WTC11 (cell line): Measurements from ENCODE around the gene WFDC1. TPM values are rescaled to one million over a fixed set of nuclear protein-coding genes. Genes with fewer than 3 reads are reported as not detected.

ENCODE experiments used
- ATAC-seq: fragments of 200-7000 bp; cut with Tn5 transposase; 2 replicates; pipeline ENCODE4 v1.10.0; 2021; ENCODE audit warnings: mild to moderate bottlenecking, moderate library complexity
- CTCF ChIA-PET: fragments of 300-600 bp; sonication (Branson Sonifier 250); formaldehyde crosslinking; loops from one replicate; lab custom pipeline; 2021; ENCODE audit warnings: antibody characterized with exemption; lab: Charles Lee
- POLR2A ChIA-PET: fragments of 350-600 bp; sonication (Branson Sonifier 250); formaldehyde crosslinking; loops from one replicate; lab custom pipeline; 2021; ENCODE audit warnings: antibody characterized with exemption; lab: Charles Lee
- DNase-seq: peaks from one replicate; pipeline ENCODE4 v3.0.0; 2021; ENCODE audit warnings: low spot score
- H3K27ac Mint-ChIP-seq: 2 replicates; pipeline ENCODE4 v1.8.0; 2021; ENCODE audit warnings: mixed read lengths
- H3K27me3 Mint-ChIP-seq: 2 replicates; pipeline ENCODE4 v1.8.0; 2021; ENCODE audit warnings: low read depth, mild to moderate bottlenecking, moderate library complexity, mixed read lengths
- H3K36me3 Mint-ChIP-seq: 2 replicates; pipeline ENCODE4 v1.8.0; 2021; ENCODE audit warnings: mixed read lengths
- H3K4me1 Mint-ChIP-seq: 2 replicates; pipeline ENCODE4 v1.8.0; 2022; ENCODE audit warnings: mixed read lengths
- H3K4me3 Mint-ChIP-seq: 2 replicates; pipeline ENCODE4 v1.8.0; 2021; ENCODE audit warnings: mild to moderate bottlenecking, moderate library complexity, mixed read lengths
- H3K9me3 Mint-ChIP-seq: 2 replicates; pipeline ENCODE4 v1.8.0; 2021; ENCODE audit warnings: mixed read lengths
- ETV6 ChIP-seq: sonication (generic); formaldehyde crosslinking; IDR thresholded peaks from 2 replicates; pipeline ENCODE4 v1.8.1; 2022; ENCODE audit warnings: mild to moderate bottlenecking, missing genetic modification reagents
- KAT7 ChIP-seq: sonication (generic); formaldehyde crosslinking; IDR thresholded peaks from 2 replicates; pipeline ENCODE4 v1.8.1; 2023; ENCODE audit warnings: missing genetic modification reagents, mild to moderate bottlenecking, borderline replicate concordance
- MYBL2 ChIP-seq: sonication (generic); formaldehyde crosslinking; IDR thresholded peaks from 2 replicates; pipeline ENCODE4 v1.8.1; 2023; ENCODE audit warnings: mild to moderate bottlenecking, moderate library complexity, missing genetic modification reagents
- NFYB ChIP-seq: sonication (generic); formaldehyde crosslinking; conservative IDR thresholded peaks from 2 replicates; pipeline ENCODE4 v1.8.0; 2022; ENCODE audit warnings: low read depth, missing genetic modification reagents
- SOX15 ChIP-seq: fragments of 250-450 bp; sonication (Bioruptor Pico); IDR thresholded peaks from 2 replicates; pipeline ENCODE4 v1.9.0; 2021; ENCODE audit warnings: mild to moderate bottlenecking
- ZNF317 ChIP-seq: sonication (generic); formaldehyde crosslinking; IDR thresholded peaks from 2 replicates; pipeline ENCODE4 v1.8.1; 2023; ENCODE audit warnings: low read depth, mild to moderate bottlenecking, moderate library complexity, missing genetic modification reagents, borderline replicate concordance
- ZNF396 ChIP-seq: fragments of 250-450 bp; sonication (Bioruptor Pico); IDR thresholded peaks from 2 replicates; pipeline ENCODE4 v1.8.0; 2021; ENCODE audit warnings: mild to moderate bottlenecking, moderate library complexity, borderline replicate concordance
- total RNA-seq: library from RNA; stranded (reverse); gene quantifications from 3 replicates; pipeline ENCODE4 v1.2.3, GENCODE V29; 2021
- TF ChIP-seq, protein P1 (sequence below): sonication (generic); formaldehyde crosslinking; IDR thresholded peaks from 2 replicates; pipeline ENCODE4 v1.8.0; 2022; ENCODE audit warnings: missing genetic modification reagents
- TF ChIP-seq, protein P2 (sequence below): fragments of 200-600 bp; IDR thresholded peaks from 2 replicates; pipeline ENCODE4 v1.8.0; 2022; ENCODE audit warnings: antibody characterized with exemption

Gene WFDC1
- total RNA-seq, 1 experiment from 2014 or later = 0.50 TPM

DNA sequence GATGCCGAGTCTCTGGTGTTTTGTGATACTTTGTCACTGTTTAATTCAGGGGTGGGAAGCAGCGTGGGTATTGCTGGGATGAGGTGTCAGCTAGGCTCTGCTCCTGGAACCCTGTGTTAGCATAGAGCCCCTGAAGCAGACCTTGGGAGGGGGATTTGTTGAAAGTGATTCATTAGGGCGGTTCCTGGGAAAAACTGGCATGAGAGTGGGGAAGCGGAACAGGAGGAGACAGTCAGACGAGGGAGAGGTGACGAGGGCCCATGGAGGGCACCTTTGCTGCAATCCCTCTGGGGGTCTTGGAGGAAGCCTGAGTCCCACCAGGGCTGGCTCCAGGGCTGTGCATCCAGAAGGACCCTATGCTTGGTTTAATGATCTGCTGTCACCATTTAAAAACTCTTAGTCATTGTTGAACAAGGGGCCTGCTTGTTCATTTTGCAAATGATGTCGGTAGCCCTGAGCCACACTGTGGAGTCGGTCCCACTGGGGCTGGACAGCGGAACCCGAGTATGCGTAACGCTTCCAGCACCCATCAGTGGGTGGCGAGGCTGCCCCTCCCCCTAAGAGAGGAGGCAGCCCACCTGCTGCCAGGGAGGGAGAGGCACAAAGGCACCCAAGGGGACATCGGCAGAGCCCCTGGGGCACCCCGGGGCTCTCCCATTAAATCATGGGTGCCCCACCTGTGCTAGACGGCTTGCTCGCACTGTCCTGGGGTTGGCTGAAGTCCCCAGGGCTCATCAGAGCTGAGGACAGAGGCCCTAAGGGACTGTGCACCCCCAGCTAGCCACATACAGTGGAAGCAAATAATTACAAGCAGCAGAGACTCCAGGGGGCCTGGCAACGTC lies 35.4 kb downstream of the WFDC1 start:
- Mint-ChIP-seq H3K9me3 (no peaks in the 10 kb centered on the region), H3K27ac (no peak overlapping the region), H3K4me3 (no peak overlapping the region), H3K4me1 (peaks cover 8% of the 10 kb centered on the region), H3K27me3 (no peaks in the 10 kb centered on the region), H3K36me3 (no peaks in the 10 kb centered on the region)
- TF ChIP-seq ETV6 (CRISPR knock-in tag) (no peak), NFYB (CRISPR knock-in tag) (no peak)
- TF ChIP-seq, protein P1, sequence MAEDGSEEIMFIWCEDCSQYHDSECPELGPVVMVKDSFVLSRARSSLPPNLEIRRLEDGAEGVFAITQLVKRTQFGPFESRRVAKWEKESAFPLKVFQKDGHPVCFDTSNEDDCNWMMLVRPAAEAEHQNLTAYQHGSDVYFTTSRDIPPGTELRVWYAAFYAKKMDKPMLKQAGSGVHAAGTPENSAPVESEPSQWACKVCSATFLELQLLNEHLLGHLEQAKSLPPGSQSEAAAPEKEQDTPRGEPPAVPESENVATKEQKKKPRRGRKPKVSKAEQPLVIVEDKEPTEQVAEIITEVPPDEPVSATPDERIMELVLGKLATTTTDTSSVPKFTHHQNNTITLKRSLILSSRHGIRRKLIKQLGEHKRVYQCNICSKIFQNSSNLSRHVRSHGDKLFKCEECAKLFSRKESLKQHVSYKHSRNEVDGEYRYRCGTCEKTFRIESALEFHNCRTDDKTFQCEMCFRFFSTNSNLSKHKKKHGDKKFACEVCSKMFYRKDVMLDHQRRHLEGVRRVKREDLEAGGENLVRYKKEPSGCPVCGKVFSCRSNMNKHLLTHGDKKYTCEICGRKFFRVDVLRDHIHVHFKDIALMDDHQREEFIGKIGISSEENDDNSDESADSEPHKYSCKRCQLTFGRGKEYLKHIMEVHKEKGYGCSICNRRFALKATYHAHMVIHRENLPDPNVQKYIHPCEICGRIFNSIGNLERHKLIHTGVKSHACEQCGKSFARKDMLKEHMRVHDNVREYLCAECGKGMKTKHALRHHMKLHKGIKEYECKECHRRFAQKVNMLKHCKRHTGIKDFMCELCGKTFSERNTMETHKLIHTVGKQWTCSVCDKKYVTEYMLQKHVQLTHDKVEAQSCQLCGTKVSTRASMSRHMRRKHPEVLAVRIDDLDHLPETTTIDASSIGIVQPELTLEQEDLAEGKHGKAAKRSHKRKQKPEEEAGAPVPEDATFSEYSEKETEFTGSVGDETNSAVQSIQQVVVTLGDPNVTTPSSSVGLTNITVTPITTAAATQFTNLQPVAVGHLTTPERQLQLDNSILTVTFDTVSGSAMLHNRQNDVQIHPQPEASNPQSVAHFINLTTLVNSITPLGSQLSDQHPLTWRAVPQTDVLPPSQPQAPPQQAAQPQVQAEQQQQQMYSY = peak; percentile 87
- no peak for DNase-seq
- ChIA-PET CTCF (interaction anchor here (1.2 kb wide), 1 partner anchor 53 kb away, joined by 5 read pairs; no protein-coding TSS in a partner anchor), POLR2A (no interaction called here)
- no peak for ATAC-seq

DNA sequence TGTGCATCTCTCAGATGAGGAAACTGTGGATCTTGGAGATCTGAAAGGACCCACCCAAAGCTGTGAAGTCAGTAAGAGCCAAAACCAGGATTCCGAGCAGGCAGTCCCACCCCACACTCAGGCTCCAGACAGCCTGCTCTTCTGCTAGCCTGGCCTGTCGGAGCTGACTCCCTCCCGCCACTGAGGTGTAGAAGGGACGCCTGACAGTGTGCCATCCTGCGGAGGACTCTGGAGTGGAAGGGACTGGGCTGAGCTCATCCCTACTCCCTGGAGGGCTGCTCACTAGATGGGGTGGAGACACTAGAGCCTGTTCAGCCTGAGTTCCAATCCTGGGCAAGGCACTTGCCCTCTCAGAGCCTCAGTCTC lies 36.0 kb downstream of the WFDC1 start:
- CTCF ChIA-PET = no interaction called here
- ATAC-seq = no peak
- no peak overlapping the region for H3K4me3 Mint-ChIP-seq

DNA sequence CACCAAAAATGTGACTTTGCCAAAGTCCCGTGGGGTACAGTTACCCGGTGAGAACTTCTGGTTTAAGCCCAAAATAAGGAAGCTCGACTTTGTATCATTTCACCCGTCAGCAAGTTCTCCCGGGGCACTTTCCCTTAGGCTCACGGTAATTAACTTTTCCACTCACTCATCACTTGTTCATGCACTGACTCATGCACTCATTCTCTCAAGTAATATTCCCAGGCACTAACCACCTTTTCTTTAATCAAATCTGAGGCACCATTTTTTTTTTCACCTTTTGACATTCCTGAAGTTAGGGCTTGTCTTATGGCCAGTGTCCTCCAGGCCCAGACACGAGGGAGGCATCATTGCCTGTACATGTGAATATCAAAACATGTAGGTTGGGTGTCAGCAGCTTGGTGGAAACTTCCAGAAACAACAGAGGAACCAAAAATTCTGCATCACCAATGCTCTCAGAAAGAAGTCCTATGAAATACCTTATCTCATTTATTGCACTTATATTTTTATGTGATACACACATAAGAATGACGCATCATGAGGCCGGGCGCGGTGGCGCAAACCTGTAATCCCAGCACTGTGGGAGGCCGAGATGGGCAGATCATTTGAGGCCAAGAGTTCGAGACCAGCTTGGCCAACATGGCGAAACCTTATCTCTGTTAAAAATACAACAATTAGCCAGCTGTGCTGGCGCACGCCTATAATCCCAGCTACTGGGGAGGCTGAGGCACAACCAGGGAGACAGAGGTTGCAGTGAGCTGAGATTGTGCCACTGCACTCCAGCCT lies 37.5 kb downstream of the WFDC1 start:
- Mint-ChIP-seq H3K27me3 (no peaks in the 10 kb centered on the region), H3K27ac (no peak overlapping the region), H3K4me1 (peaks cover 8% of the 10 kb centered on the region), H3K9me3 (peaks cover 3% of the 10 kb centered on the region), H3K4me3 (no peak overlapping the region), H3K36me3 (no peaks in the 10 kb centered on the region; the same call in 1 of the 2 replicates)
- TF ChIP-seq SOX15 (CRISPR knock-in tag) (no peak), KAT7 (CRISPR knock-in tag) (no peak), ZNF396 (no peak)
- TF ChIP-seq, protein P2, sequence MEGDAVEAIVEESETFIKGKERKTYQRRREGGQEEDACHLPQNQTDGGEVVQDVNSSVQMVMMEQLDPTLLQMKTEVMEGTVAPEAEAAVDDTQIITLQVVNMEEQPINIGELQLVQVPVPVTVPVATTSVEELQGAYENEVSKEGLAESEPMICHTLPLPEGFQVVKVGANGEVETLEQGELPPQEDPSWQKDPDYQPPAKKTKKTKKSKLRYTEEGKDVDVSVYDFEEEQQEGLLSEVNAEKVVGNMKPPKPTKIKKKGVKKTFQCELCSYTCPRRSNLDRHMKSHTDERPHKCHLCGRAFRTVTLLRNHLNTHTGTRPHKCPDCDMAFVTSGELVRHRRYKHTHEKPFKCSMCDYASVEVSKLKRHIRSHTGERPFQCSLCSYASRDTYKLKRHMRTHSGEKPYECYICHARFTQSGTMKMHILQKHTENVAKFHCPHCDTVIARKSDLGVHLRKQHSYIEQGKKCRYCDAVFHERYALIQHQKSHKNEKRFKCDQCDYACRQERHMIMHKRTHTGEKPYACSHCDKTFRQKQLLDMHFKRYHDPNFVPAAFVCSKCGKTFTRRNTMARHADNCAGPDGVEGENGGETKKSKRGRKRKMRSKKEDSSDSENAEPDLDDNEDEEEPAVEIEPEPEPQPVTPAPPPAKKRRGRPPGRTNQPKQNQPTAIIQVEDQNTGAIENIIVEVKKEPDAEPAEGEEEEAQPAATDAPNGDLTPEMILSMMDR = no peak
- DNase-seq = no peak
- ChIA-PET POLR2A (no interaction called here), CTCF (no interaction called here)
- ATAC-seq = no peak

More for the DNA sequence above, 36.0 kb downstream of the WFDC1 start:
- no peak overlapping the region for H3K27ac Mint-ChIP-seq
- no peak for DNase-seq
- POLR2A ChIA-PET = no interaction called here
- TF ChIP-seq MYBL2 (CRISPR knock-in tag) (no peak), ZNF317 (no peak)
- TF ChIP-seq, protein P1 = peak; percentile 44
- TF ChIP-seq, all 79 proteins: peak for 1
- Mint-ChIP-seq H3K4me1 (peaks cover 8% of the 10 kb centered on the region), H3K36me3 (no peaks in the 10 kb centered on the region), H3K27me3 (no peaks in the 10 kb centered on the region), H3K9me3 (no peaks in the 10 kb centered on the region)
